GM19397 (cell line): Measurements from ENCODE around the gene ZW10.
"Not testable (repeated sequence)": the region's sequence is repeated elsewhere in the genome, so short reads cannot be mapped to it uniquely, and the experiment has no call there.

Experiments
- ATAC-seq: cut with Tn5 transposase; IDR thresholded peaks from one replicate; pipeline ENCODE4 v1.9.1; 2021; ENCODE audit warnings: mild to moderate bottlenecking, moderate library complexity; ENCODE audit not compliant: unreplicated experiment

ZW10 gene, protein sequence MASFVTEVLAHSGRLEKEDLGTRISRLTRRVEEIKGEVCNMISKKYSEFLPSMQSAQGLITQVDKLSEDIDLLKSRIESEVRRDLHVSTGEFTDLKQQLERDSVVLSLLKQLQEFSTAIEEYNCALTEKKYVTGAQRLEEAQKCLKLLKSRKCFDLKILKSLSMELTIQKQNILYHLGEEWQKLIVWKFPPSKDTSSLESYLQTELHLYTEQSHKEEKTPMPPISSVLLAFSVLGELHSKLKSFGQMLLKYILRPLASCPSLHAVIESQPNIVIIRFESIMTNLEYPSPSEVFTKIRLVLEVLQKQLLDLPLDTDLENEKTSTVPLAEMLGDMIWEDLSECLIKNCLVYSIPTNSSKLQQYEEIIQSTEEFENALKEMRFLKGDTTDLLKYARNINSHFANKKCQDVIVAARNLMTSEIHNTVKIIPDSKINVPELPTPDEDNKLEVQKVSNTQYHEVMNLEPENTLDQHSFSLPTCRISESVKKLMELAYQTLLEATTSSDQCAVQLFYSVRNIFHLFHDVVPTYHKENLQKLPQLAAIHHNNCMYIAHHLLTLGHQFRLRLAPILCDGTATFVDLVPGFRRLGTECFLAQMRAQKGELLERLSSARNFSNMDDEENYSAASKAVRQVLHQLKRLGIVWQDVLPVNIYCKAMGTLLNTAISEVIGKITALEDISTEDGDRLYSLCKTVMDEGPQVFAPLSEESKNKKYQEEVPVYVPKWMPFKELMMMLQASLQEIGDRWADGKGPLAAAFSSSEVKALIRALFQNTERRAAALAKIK

DNA sequence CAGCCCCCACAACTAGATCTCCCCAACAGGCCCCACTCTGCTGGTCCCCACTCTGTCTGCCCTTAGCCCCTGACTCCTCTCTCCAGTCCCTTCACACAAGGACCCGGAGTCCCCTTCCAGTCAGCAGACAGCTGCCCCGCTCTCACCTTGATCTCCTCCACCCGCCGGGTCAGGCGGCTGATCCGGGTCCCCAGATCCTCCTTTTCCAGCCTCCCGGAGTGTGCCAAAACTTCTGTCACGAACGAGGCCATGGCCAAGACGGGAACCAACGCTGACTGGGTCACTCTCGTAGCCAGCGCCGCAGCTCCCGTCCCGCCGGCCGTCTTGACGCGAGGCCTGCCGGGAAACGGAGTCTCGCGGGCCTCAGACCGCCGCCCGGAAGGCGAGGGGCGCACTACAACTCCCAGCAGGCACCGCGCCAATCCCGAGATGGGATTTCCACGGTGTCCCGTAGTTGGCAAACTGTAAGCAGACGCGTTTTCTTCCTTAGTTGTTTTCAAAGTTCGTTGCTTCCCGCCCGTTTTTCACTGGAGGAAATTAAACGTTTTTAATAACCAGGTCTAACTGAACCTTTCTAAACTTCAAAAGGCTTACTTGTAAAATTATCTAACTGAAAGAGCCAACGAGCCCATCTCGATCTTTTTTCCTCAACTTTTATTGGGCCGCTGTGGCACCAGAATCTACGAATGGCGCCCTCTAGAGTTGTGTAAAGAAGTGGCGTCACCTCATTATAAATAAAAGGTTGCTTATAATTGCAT, at the start of gene ZW10:
Gene ZW10, minus strand, starts transcription at position 277 of the 758 bp plus-strand sequence. Its CDS starts 26 bp downstream, at position 251.
- ATAC-seq, result peak; percentile 99

DNA sequence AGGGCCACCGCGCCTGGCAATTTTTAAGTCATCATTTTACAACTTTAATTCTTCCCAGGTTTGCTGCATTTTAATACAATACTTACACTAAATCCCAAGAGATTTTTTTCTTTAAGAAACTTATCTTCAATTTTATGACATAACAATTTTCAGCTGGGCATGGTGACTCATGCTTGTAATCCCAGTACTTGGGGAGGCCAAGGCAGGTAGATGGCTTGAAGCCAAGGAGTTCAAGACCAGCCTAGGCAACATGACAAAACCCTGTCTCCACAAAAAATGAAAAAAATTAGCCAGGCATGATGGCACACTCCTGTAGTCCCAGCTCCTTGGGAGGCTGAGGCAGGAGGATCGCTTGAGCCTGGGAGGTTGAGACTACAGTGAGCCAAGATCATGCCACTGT, 44.9 kb upstream of the ZW10 start:
- ATAC-seq, result no peak

DNA sequence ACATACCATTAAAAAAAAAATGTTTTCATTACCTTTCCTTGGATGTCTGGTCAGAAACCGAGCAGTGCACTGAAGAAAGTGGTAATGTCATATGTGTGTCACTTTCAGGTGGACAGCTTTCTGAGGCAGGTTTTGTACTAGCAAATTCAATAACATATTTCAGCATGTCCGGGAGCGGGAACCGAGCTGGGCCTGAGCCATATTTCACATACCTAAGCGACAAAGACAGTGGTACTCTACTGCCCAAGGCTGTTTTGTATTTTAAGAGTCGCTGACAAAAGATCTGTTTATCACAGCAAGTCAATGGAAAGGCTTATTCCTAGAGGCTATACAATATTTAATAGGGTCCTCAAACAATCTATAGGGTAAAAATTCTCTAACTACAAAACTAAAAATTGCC, 44.1 kb upstream of the ZW10 start:
- no peak for ATAC-seq

DNA sequence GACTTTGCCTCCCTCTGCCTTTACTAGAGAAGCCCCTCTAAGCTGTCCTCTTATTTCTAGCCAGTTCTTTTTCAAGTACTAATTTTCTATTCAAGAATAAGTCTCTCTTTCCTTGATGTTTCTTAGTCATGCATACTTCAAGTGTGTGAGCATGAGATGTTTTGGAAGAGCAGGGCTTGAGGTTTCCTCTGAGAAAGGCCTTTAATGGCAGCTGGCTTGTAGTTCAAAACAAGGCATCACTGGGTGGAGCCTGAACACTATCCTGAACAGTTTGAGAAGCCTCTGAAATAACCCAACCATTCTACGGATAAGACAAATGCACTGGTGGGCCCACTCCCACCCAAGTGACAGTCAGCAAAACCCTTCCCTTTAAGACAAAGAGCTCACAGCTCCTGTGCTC, 43.7 kb upstream of the ZW10 start:
- ATAC-seq, result no peak

DNA sequence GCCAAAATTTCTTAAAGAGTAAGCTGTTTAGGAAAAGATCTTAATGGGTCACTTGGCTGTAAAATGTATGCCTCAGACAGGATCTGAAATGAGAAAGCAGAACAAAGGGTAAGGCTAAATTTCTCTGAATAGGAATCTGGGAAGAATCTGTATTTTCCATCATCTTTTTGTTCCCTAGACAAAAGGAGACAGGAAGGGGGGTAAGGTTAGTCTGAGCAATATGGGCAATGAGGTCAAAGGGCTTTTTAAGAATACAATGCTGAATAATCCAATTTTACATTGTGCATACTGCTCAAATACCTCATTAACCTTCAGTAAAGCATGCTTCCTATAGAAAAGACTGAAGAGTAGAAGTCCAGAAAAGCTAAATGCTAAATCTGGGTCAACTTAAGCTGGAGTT, 40.7 kb upstream of the ZW10 start:
- ATAC-seq, result no peak

DNA sequence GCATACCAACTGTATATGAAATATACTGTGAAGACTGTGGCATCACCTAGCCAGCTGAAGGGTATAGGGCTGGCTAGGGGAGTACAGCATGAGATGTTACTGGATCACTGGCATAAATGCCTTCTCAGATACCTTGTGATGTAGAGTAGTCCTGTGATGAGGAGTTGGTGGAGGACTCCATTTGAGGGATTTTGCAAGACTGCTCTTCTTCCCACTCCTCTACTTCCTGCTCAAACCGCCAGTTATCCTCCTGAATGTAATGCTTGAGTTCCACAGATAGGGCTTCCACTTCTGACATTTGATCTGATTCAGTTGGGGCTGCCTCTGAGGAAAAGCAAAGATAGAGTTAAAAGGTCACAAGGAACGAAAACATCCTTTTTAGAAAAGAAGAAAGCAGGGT, 35.4 kb upstream of the ZW10 start:
- no peak for ATAC-seq

DNA sequence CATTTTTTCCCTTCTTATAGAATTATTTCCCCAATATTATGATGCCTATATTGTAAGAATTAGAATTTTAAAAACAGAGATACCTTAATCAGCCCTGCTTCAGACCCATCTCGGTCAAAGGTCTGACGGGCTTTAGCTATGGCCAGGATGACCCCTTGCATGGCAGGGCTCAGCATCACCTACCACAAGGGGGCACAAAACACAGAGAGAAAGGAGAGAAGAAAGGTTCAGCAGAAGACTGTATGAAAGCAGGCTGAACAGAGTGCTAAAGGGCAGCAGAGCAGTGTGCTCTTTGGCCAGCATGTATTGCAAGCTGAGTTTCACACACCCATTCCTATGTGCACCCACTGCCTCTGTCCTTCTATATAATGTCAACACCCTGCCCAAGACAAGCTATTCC, 32.9 kb upstream of the ZW10 start:
- ATAC-seq, result no peak

DNA sequence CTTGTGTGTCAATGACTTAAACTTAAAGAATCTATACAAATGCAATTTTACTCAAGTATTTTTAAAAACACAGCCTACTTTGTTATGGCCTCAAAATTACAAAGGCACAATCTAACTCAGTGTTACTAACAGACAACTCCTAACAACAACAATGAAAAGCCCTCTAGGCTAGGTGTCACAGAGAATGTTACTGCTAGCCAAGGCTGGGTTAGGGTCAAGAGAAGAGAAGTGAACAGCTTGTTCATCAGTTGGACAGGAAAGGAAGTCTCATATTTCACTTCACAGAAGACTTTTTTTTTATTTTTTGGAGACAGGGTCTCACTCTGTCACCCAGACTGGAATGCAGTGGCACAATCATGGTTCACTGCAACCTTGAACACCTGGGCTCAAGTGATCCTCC, 32.1 kb upstream of the ZW10 start:
- no peak for ATAC-seq

DNA sequence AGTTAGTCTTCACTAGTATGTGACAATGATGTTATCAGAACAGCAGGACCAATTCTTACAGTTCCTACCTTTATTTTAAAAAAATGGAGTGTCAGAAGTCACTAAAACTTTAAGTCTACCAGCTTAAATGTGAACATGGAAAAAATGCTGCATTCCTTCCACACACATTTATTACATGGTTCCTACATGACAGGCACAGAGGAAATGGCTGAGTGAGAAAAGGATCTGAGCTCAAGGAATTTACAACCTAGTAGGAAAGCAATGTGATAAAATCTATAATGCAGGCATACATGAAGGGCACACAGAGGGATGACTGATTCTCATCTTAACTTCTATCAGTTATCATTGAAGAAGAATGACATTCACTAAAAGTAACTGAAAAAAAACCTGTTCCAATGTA, 29.1 kb upstream of the ZW10 start:
- no peak for ATAC-seq

DNA sequence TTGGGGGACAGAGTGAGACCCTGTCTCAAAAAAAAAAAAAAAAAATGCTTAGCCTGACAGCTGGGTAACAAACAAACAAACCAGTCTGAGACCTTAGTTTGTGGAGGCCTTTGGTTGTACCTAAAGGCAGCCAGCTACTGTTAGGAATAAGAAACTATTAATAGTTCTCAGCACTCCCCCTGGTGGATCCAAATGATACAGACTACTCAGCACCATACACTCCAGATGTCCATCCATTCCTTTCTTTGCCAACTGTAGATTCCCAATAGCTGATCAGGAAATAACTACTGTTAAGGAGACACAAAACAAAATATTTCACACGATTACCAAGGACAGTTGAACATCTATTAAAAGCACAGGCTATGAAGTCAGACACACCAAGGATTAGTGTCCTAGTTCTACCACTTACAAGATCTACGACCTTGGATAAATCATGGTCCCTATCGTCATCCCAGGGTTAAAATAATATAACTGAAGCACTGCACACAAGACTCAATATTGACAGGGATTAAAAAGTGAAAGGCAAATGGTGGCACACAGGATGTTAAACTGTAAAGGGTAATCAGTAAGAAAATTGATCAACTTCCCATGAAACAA, 23.3 kb upstream of the ZW10 start:
- ATAC-seq, result no peak

DNA sequence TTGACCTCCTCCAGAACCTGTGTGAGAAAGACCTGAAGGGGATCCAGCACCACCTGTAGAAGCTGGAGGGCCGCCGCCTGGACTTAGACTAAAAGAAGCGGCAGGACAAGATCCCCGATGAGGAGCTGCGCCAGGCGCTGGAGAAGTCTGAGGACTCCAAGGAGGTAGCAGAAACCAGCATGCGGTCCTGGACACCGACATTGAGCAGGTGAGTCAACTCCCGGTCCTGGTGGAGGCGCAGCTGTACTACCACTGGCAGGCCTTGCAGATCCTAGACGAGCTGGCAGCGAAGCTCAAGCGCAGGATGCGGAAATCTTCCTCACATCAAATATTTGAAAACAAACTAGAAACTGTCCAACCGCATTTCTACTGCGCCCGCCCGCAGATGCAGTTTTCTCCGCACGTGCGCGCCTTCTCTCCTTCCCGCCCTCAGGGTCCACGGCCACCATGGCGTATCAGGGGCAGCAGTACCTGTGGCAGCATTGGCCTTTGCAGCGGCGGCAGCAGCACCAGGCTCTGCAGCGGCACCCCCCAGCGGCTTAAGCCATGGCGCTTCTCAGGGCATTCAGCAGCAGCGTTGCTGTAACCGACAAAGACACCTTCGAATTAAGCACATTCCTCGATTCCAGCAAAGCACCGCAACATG, 16.3 kb upstream of the ZW10 start:
- no peak for ATAC-seq

DNA sequence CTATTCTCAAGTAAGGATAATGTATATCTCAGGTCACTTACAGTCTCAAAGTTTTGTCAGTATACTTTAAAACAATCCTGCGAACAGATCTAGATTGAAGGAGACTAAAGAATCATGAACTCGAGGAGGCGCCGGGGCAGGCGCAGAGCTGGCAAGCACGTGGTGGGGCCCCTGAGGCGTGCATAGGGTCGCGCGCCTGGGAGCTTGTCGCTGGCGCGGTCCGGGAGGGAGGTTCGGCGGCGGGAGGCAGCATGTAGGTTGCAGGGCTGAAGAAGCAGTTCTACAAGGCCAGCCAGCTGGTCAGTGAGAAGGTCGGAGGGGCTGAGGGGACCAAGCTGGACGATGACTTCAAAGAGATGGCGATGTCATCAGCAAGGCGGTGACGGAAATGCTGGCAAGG, 15.5 kb upstream of the ZW10 start:
- not testable (repeated sequence) for ATAC-seq

DNA sequence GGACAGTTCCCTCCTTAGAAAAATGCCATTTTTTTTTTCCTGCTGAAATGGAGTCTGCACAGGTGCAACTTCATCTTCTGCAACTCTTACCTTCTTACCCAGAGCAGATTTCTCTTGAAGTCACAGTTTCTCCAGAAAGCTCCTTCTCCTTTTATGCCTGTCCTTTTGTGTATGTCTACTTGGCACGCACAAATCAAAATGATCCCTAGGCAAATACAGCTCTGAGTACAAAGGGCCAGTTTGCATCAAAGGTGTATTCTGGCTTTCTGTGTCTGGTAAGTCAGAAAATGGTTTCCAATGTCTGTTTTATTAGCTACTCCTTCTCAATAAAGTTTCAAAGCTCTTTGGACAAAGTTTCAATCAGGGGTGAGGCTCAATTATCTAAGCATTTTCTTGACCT, 8.6 kb upstream of the ZW10 start:
- ATAC-seq, result no peak

DNA sequence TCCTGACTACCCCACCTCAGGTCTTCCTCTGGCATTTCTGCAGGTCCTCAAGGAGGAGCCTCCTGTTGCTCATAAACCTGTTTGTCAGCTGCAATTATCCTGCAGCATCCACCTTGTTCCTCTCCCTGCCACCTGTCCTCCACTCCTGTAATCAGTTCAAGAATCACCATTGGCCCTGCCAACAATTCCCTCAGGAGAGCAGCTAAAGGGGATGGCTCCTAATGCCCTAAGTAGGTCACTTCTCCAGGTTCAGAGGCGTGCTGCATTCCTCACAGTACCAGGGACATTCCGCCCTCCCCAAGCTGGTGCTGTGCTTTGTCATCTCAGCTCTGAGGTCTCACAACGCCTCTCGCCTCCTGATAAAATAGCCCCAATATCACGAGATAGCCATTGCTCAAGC, 8.2 kb upstream of the ZW10 start:
- no peak for ATAC-seq

DNA sequence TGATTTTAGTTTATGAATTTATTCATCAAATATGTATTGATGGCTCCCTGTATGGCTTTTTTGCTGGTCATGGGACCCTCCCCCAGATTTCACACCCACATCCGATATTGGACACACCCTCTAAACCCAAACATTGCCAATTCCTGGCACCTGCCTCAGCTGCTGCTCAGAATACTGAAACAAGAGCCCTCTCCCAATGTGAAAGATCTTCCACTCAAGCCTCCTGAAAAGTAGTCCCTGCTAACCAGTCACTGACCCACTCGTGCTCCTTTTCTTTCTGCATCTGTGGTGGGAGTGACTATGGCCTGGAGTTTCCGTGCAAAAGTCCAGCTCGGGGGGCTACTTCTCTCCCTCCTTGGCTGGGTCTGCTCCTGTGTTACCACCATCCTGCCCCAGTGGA, 6.0 kb upstream of the ZW10 start, which contains the start of gene CLDN25:
Gene CLDN25, plus strand, starts transcription at position 301 of the 400 bp plus-strand sequence. Its CDS starts 0 bp downstream, at position 301.
- ATAC-seq, result no peak

DNA sequence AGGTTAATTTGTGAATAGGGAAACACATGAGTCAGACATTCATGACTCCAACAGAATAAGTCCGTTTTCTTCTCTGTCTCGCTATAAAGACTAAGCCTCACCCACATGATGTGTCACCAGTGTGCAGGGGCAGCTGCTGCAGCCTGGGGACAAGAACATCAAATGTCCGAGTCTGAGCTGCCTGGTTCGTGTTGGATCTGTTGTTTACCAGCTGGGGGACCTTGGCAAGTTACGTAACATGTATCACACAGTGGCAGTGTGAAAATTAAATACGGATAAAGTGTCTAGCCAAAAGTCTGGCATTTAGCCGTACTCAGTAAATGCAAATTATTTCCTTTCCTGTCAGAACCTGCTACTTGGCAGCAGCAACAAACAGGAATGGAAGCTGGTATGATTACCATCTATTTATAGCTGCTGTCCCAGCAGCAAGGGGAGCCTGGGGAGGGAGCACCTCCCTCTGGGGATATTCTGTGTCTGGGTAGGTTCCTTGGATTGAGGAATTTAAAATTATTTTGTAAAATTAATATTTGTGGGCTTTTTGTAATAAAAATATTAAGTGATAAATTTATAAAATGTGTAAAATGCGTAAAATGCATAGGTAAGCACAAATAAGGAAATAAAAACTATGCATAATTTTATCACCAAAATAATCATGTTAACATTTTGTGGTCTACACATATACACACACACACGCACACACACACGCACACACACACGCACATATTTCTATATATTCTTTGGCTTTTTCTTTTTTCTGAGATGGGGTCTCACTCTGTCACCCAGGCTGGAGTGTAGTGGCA, 4.8 kb upstream of the ZW10 start:
- ATAC-seq, result no peak

DNA sequence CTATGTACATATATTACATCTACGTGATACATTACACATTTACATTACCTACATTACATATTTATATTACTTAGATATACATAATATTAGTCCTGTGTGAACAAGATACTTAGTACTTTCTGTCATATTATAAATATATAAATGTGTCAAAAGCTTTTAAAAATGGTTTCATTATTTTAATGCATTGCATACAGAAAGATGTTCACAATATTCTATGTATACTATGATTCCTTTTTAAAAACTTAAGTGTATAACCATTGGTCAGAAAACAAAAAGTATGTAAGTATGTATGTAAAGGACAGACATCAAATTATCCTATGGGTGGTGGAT, 647 bp upstream of the ZW10 start:
- ATAC-seq, result no peak

DNA sequence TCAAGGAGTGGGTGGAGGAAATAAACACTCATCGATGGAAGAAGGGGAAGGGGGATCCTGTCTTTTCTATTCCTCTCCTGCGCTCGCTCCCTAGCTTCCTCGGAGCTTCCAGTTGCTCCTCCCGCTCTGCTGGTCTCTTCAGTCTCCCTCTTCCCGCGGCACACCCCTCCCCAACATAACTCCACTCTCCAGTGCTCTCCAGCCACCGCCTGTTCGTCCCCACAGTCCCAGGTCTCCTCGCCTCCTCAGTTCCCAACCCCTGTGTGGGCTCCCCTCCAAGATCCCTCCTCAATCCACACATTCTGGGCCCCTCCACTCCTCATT, 438 bp downstream of the ZW10 start:
- ATAC-seq, result no peak

DNA sequence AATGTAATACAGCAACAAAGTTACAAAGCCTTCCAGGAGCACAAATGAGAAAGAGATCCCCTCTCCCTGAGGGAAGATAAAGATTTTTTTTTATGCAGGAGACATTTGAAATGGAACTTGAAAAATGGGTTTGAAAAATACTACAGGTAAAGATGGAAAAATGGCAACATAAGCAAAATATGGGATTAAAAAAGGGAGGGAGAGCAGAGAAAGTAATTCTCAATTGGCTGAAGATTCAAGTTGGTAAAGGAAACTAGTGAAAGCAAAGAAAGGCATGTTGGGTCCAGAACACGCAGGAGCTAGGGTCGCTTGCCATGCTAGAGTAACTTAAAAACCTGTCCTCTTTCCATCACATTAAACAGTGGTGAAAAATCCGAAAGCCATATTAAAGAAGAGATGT, 1.5 kb downstream of the ZW10 start:
- no peak for ATAC-seq
